ENCODE results near the gene ZNF747. TPM values are rescaled to one million over a fixed set of nuclear protein-coding genes. Genes with fewer than 3 reads are reported as not detected.

Gene ZNF747
- total and polyA plus RNA-seq, 7 experiments from 2014 or later, result 8.9 to 17.4 (median 11.7) TPM

- POLR2A ChIA-PET, result interaction anchor here (0.7 to 3.7 kb wide), 26 partner anchors 11 to 503 kb away, joined by 3 to 149 read pairs (median 5); partner anchors contain the start of genes DCTPP1, FBRS, PRR14 and SEPTIN1
These were observed 36.2 kb upstream of the ZNF747 start for GRCh38 chr16:30570636-30571444.

GRCh38 chr16:30569746-30570635, 35.3 kb upstream of the ZNF747 start:
- H3K9me3 Mint-ChIP-seq, result peaks cover 0 to 2% (median 0%) of the 10 kb centered on the region in 11 donors

More at GRCh38 chr16:30570636-30571444, 36.2 kb upstream of the ZNF747 start:
- no peaks in the 10 kb centered on the region for H3K9me3 ChIP-seq (ENCODE audit: control insufficient read depth in 2 of 3, low read length in 3 of 3)
- no peaks in the 10 kb centered on the region for H3K27me3 ChIP-seq (ENCODE audit: control insufficient read depth in 2 of 2, insufficient read depth in 2 of 2, low read length in 2 of 2)
- intact Hi-C loops (cut with micrococcal nuclease), result loop anchor here in 1 of 2 donors (1.0 to 2.0 kb wide), 2 partner anchors 13 to 44 kb away; partner anchors contain the start of genes ZNF764 and ZNF768
- Mint-ChIP-seq H3K36me3 (peaks cover 0 to 8% (median 0%) of the 10 kb centered on the region in 5 donors), H3K4me3 (peak overlapping the region; percentile 83 to 96 (median 88)), H3K4me1 (peaks cover 20 to 62% (median 50%) of the 10 kb centered on the region in 7 donors), H3K9me3 (peaks cover 0 to 2% (median 0%) of the 10 kb centered on the region in 11 donors), H3K27me3 (no peaks in the 10 kb centered on the region), H3K27ac (peak overlapping the region; percentile 54 to 97 (median 92))
- ATAC-seq (no peak), DNase-seq (peak in 1 of 9 donors; percentile 33)
- H3K36me3 ChIP-seq (ENCODE audit: control insufficient read depth in 2 of 3, insufficient read depth in 3 of 3, low read length in 3 of 3), result no peaks in the 10 kb centered on the region
- H3K27ac ChIP-seq (ENCODE audit: low read depth, low read length), result peak overlapping the region; percentile 94
- H3K4me1 ChIP-seq (ENCODE audit: control insufficient read depth in 2 of 2, insufficient read depth in 2 of 2, low read length in 2 of 2), result peaks cover 36 to 38% of the 10 kb centered on the region in 2 donors
- H3K4me3 ChIP-seq (ENCODE audit: low read length), result peak overlapping the region; percentile 88
- CTCF ChIA-PET, result interaction anchor here (0.6 to 2.1 kb wide), 6 partner anchors 11 to 58 kb away, joined by 3 to 11 read pairs (median 6); partner anchors contain the start of gene ZNF764

GRCh38 chr16:30569281-30569680, 34.6 kb upstream of the ZNF747 start:
- Histone ChIP-seq H3K36me3 (ENCODE audit: control insufficient read depth in 2 of 3, insufficient read depth in 3 of 3, low read length in 3 of 3) (no peaks in the 10 kb centered on the region), H3K27ac (ENCODE audit: low read depth, low read length) (peak overlapping the region; percentile 85), H3K9me3 (ENCODE audit: control insufficient read depth in 2 of 3, low read length in 3 of 3) (no peaks in the 10 kb centered on the region), H3K27me3 (ENCODE audit: control insufficient read depth in 2 of 2, insufficient read depth in 2 of 2, low read length in 2 of 2) (no peaks in the 10 kb centered on the region), H3K4me1 (ENCODE audit: control insufficient read depth in 2 of 2, insufficient read depth in 2 of 2, low read length in 2 of 2) (peaks cover 36 to 38% of the 10 kb centered on the region in 2 donors), H3K4me3 (ENCODE audit: low read length) (no peak overlapping the region)
- Mint-ChIP-seq H3K9me3 (peaks cover 0 to 2% (median 0%) of the 10 kb centered on the region in 11 donors), H3K27me3 (no peaks in the 10 kb centered on the region), H3K4me3 (peak overlapping the region in 8 of 10 donors; percentile 11 to 84 (median 33)), H3K27ac (peak overlapping the region; percentile 51 to 100 (median 98)), H3K4me1 (peaks cover 20 to 64% (median 44%) of the 10 kb centered on the region in 7 donors), H3K36me3 (peaks cover 0 to 4% (median 0%) of the 10 kb centered on the region in 5 donors)
- no peak for DNase-seq
- intact Hi-C loops (cut with micrococcal nuclease), result no loop called here
- no peak for ATAC-seq
- ChIA-PET CTCF (no interaction called here), POLR2A (interaction anchor here (0.6 to 3.2 kb wide), 6 partner anchors 11 to 139 kb away, joined by 4 to 18 read pairs (median 12); partner anchors contain the start of genes DCTPP1, FBRS, ZNF747 and ZNF764)

More at GRCh38 chr16:30569746-30570635, 35.3 kb upstream of the ZNF747 start:
- ATAC-seq (no peak), DNase-seq (no peak)
- no peaks in the 10 kb centered on the region for H3K27me3 ChIP-seq (ENCODE audit: control insufficient read depth in 2 of 2, insufficient read depth in 2 of 2, low read length in 2 of 2)
- H3K9me3 ChIP-seq (ENCODE audit: control insufficient read depth in 2 of 3, low read length in 3 of 3), result no peaks in the 10 kb centered on the region
- no peaks in the 10 kb centered on the region for H3K36me3 ChIP-seq (ENCODE audit: control insufficient read depth in 2 of 3, insufficient read depth in 3 of 3, low read length in 3 of 3)
- H3K27ac ChIP-seq (ENCODE audit: low read depth, low read length), result no peak overlapping the region
- Mint-ChIP-seq H3K4me3 (peak overlapping the region in 9 of 10 donors; percentile 37 to 96 (median 87)), H3K4me1 (peaks cover 20 to 68% (median 49%) of the 10 kb centered on the region in 7 donors), H3K27me3 (no peaks in the 10 kb centered on the region), H3K36me3 (peaks cover 0 to 7% (median 0%) of the 10 kb centered on the region in 5 donors), H3K27ac (peak overlapping the region; percentile 25 to 99 (median 91))
- ChIA-PET POLR2A (interaction anchor here (0.7 to 3.7 kb wide), 11 partner anchors 11 to 483 kb away, joined by 3 to 149 read pairs (median 11); partner anchors contain the start of genes DCTPP1, FBRS, SEPTIN1 and ZNF747), CTCF (interaction anchor here (0.6 to 2.1 kb wide), 3 partner anchors 12 to 34 kb away, joined by 3 to 11 read pairs (median 8); partner anchors contain the start of gene ZNF764)
- peaks cover 36 to 38% of the 10 kb centered on the region in 2 donors for H3K4me1 ChIP-seq (ENCODE audit: control insufficient read depth in 2 of 2, insufficient read depth in 2 of 2, low read length in 2 of 2)
- intact Hi-C loops (cut with micrococcal nuclease), result loop anchor here in 1 of 2 donors (2.0 kb wide), 1 partner anchor 43 kb away; the partner anchor contains the start of gene ZNF768
- no peak overlapping the region for H3K4me3 ChIP-seq (ENCODE audit: low read length)

DNA sequence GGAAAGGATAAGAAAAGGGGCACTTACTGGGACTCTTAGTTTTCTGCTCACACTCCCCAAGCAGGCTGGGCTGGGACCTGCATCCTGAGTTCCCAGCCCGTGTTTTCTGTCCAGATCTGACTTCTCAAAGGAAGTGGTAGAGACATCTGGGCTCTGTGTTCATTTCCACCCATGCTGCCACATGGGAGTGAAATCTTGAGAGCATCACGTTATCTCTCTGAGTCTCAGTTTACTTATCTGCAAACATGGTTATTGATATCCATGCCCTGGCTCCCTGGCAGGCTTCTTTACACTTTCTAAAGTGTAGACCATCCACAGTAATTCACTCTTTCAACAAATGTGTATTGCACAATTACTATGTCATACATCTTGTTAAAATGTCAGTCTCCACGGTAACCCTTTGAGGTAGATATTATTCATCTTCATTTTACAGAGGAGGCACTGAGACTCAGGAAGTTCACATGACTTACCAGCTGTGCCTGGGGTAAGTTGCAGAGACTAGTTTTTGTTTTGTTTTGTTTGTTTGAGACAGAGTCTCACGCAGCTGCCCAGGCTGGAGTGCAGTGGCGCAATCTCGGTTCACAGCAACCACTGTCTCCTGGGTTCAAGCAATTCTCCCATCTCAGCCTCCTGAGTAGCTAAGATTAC, 33.5 kb upstream of the ZNF747 start:
- H3K4me1 ChIP-seq (ENCODE audit: control insufficient read depth in 2 of 2, insufficient read depth in 2 of 2, low read length in 2 of 2), result peaks cover 36 to 38% of the 10 kb centered on the region in 2 donors
- peak overlapping the region; percentile 85 for H3K27ac ChIP-seq (ENCODE audit: low read depth, low read length)
- Mint-ChIP-seq H3K27me3 (no peaks in the 10 kb centered on the region), H3K27ac (peak overlapping the region; percentile 97 to 100 (median 99)), H3K4me3 (peak overlapping the region; percentile 71 to 91 (median 84)), H3K4me1 (peaks cover 20 to 59% (median 40%) of the 10 kb centered on the region in 7 donors), H3K9me3 (peaks cover 0 to 2% (median 0%) of the 10 kb centered on the region in 11 donors), H3K36me3 (peaks cover 0 to 4% (median 0%) of the 10 kb centered on the region in 5 donors)
- no peaks in the 10 kb centered on the region for H3K9me3 ChIP-seq (ENCODE audit: control insufficient read depth in 2 of 3, low read length in 3 of 3)
- intact Hi-C loops (cut with micrococcal nuclease), result loop anchor here in 1 of 2 donors (1.0 kb wide), 1 partner anchor 138 kb away; the partner anchor contains the start of gene DCTPP1
- no peaks in the 10 kb centered on the region for H3K36me3 ChIP-seq (ENCODE audit: control insufficient read depth in 2 of 3, insufficient read depth in 3 of 3, low read length in 3 of 3)
- peak in 8 of 9 donors; percentile 48 to 85 (median 78) for DNase-seq
- CTCF ChIA-PET, result interaction anchor here (0.7 to 1.0 kb wide), 2 partner anchors 11 to 100 kb away, joined by 4 to 6 read pairs; no protein-coding TSS in a partner anchor
- peak; percentile 59 for ATAC-seq
- H3K4me3 ChIP-seq (ENCODE audit: low read length), result peak overlapping the region; percentile 9
- POLR2A ChIA-PET, result interaction anchor here (0.6 to 3.2 kb wide), 18 partner anchors 10 to 539 kb away, joined by 3 to 18 read pairs (median 4); partner anchors contain the start of genes DCTPP1, FBRS, SEPTIN1 and ZNF747
- no peaks in the 10 kb centered on the region for H3K27me3 ChIP-seq (ENCODE audit: control insufficient read depth in 2 of 2, insufficient read depth in 2 of 2, low read length in 2 of 2)

- no peaks in the 10 kb centered on the region for H3K36me3 ChIP-seq (ENCODE audit: control insufficient read depth in 2 of 3, insufficient read depth in 3 of 3, low read length in 3 of 3)
- H3K27ac ChIP-seq (ENCODE audit: low read depth, low read length), result peak overlapping the region; percentile 85
- H3K9me3 ChIP-seq (ENCODE audit: control insufficient read depth in 2 of 3, low read length in 3 of 3), result no peaks in the 10 kb centered on the region
- peak; percentile 5 for ATAC-seq
- peak overlapping the region in 9 of 10 donors; percentile 71 to 86 (median 84) for H3K4me3 Mint-ChIP-seq
- CTCF ChIA-PET, result interaction anchor here (0.6 to 1.9 kb wide), 2 partner anchors 10 to 162 kb away, joined by 3 to 5 read pairs; no protein-coding TSS in a partner anchor
- peaks cover 0 to 2% (median 0%) of the 10 kb centered on the region in 11 donors for H3K9me3 Mint-ChIP-seq
- peaks cover 18 to 57% (median 36%) of the 10 kb centered on the region in 7 donors for H3K4me1 Mint-ChIP-seq
- peak in 3 of 9 donors; percentile 22 to 60 (median 58) for DNase-seq
- no peaks in the 10 kb centered on the region for H3K27me3 ChIP-seq (ENCODE audit: control insufficient read depth in 2 of 2, insufficient read depth in 2 of 2, low read length in 2 of 2)
- intact Hi-C loops (cut with micrococcal nuclease), result no loop called here
- H3K36me3 Mint-ChIP-seq, result peaks cover 0 to 4% (median 0%) of the 10 kb centered on the region in 5 donors
- POLR2A ChIA-PET, result interaction anchor here (0.6 to 3.2 kb wide), 11 partner anchors 9 to 185 kb away, joined by 3 to 18 read pairs (median 6); partner anchors contain the start of genes DCTPP1, SEPTIN1, ZNF747 and ZNF764
- H3K27me3 Mint-ChIP-seq, result no peaks in the 10 kb centered on the region
- H3K4me3 ChIP-seq (ENCODE audit: low read length), result peak overlapping the region; percentile 9
- H3K27ac Mint-ChIP-seq, result peak overlapping the region; percentile 97 to 100 (median 99)
- H3K4me1 ChIP-seq (ENCODE audit: control insufficient read depth in 2 of 2, insufficient read depth in 2 of 2, low read length in 2 of 2), result peaks cover 33 to 37% of the 10 kb centered on the region in 2 donors
These were observed 32.7 kb upstream of the ZNF747 start for GRCh38 chr16:30567160-30567990.

Data from naive thymus-derived CD4-positive, alpha-beta T cell (primary cell).